OCI-LY3 (cell line): ENCODE data around the gene TSC22D3.

Experiments used
- H2AFZ ChIP-seq: fragments of 200-600, 300-600 bp; shearing (Covaris generic); 2 replicates; pipeline ENCODE4 v1.6.0; 2014; ENCODE audit warnings: antibody characterized with exemption, low read depth, low read length
- H3K27ac ChIP-seq: fragments of 200-600, 300-600 bp; sonication (generic); 2 replicates; pipeline ENCODE4 v1.5.1; 2014; ENCODE audit warnings: mild to moderate bottlenecking, low read length, moderate library complexity, mixed read lengths
- H3K27me3 ChIP-seq: fragments of 200-600, 300-600 bp; sonication (generic); 2 replicates; pipeline ENCODE4 v1.6.1; 2014; ENCODE audit warnings: low read depth, low read length, mixed read lengths
- H3K36me3 ChIP-seq: fragments of 200-600, 300-600 bp; sonication (generic); replicated peaks from 2 replicates; pipeline ENCODE3; 2014; ENCODE audit warnings: low read depth, low read length, mixed read lengths
- H3K4me1 ChIP-seq: fragments of 300-600, 200-600 bp; sonication (generic); 2 replicates; pipeline ENCODE4 v1.6.1; 2014; ENCODE audit warnings: low read length, mixed read lengths
- H3K4me2 ChIP-seq: fragments of 200-600, 300-600 bp; sonication (generic); 2 replicates; pipeline ENCODE4 v1.6.1; 2014; ENCODE audit warnings: low read length, mixed read lengths
- H3K4me3 ChIP-seq: fragments of 300-600, 200-600 bp; sonication (generic); 2 replicates; pipeline ENCODE4 v1.5.1; 2014; ENCODE audit warnings: antibody characterized with exemption, mild to moderate bottlenecking, low read length, moderate library complexity
- H3K79me2 ChIP-seq: fragments of 300-600, 200-600 bp; shearing (Covaris generic); 2 replicates; pipeline ENCODE4 v1.6.1; 2014; ENCODE audit warnings: mild to moderate bottlenecking, low read length, mixed read lengths
- H3K9ac ChIP-seq: fragments of 300-600, 200-600 bp; shearing (Covaris generic); 2 replicates; pipeline ENCODE4 v1.6.0; 2014; ENCODE audit warnings: mild to moderate bottlenecking, low read length, moderate library complexity
- H3K9me3 ChIP-seq: fragments of 200-600, 300-600 bp; shearing (Covaris generic); 2 replicates; pipeline ENCODE4 v1.6.1; 2014; ENCODE audit warnings: low read length, mixed read lengths; ENCODE audit not compliant: insufficient read depth
- H4K20me1 ChIP-seq: fragments of 200-600, 300-600 bp; sonication (generic); 2 replicates; pipeline ENCODE4 v1.6.1; 2016; ENCODE audit warnings: low read length, mixed read lengths; ENCODE audit not compliant: insufficient read depth
- CTCF ChIP-seq: fragments of 200-600, 300-600 bp; sonication (generic); IDR thresholded peaks from 2 replicates; pipeline ENCODE4 v1.5.1; 2014; ENCODE audit warnings: antibody characterized with exemption, low read length, low read depth
- EZH2phosphoT487 ChIP-seq: fragments of 200-600 bp; shearing (Covaris generic); IDR thresholded peaks from 2 replicates; pipeline ENCODE4 v1.6.1; 2018; ENCODE audit warnings: antibody characterized with exemption, mixed run types, low read depth

The TSC22D3 gene

GRCh38 chrX:107739541-107739940 lies 36.0 kb downstream of the TSC22D3 start:
- H3K79me2 ChIP-seq = no peaks in the 10 kb centered on the region
- H3K4me1 ChIP-seq = no peaks in the 10 kb centered on the region
- H3K36me3 ChIP-seq = no peaks in the 10 kb centered on the region
- no peak overlapping the region for H2AFZ ChIP-seq
- no peak overlapping the region for H3K4me2 ChIP-seq
- H3K27me3 ChIP-seq = no peaks in the 10 kb centered on the region
- no peak overlapping the region for H3K4me3 ChIP-seq
- no peaks in the 10 kb centered on the region for H3K9me3 ChIP-seq
- TF ChIP-seq EZH2phosphoT487 (no peak), CTCF (no peak)
- H4K20me1 ChIP-seq = no peaks in the 10 kb centered on the region
- no peak overlapping the region for H3K27ac ChIP-seq
- no peak overlapping the region for H3K9ac ChIP-seq

DNA sequence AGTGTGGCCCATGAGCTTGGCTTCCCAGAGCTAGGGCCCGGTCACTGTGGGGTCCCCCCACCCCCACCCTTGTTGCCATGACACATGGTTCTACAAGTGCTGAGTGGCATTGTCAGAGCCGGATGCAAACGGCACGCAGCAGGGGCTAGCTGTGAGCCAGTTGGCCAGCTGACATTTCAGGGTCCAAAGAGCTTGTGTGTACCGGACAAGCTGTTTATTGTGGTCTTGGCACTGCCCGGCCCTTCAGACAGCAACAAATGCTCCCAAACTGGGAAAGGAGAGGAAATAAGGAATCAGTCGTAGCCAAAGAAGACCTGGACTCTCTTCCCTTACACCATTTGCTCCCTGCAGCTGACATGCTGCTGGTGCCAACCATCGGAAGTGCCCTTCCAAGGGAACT lies 36.8 kb downstream of the TSC22D3 start:
- no peaks in the 10 kb centered on the region for H3K27me3 ChIP-seq
- TF ChIP-seq EZH2phosphoT487 (no peak), CTCF (no peak)
- H4K20me1 ChIP-seq = no peaks in the 10 kb centered on the region
- H3K36me3 ChIP-seq = no peaks in the 10 kb centered on the region
- H3K9me3 ChIP-seq = no peaks in the 10 kb centered on the region
- no peak overlapping the region for H3K4me2 ChIP-seq
- H3K4me3 ChIP-seq = no peak overlapping the region
- H3K9ac ChIP-seq = no peak overlapping the region
- no peaks in the 10 kb centered on the region for H3K79me2 ChIP-seq
- H3K27ac ChIP-seq = no peak overlapping the region
- no peak overlapping the region for H2AFZ ChIP-seq
- no peaks in the 10 kb centered on the region for H3K4me1 ChIP-seq

- H3K9ac ChIP-seq = no peak overlapping the region
- H4K20me1 ChIP-seq = no peaks in the 10 kb centered on the region
- H2AFZ ChIP-seq = no peak overlapping the region
- no peak overlapping the region for H3K4me3 ChIP-seq
- no peak overlapping the region for H3K4me2 ChIP-seq
- TF ChIP-seq CTCF = no peak
- TF ChIP-seq EZH2phosphoT487 = no peak
- H3K27ac ChIP-seq = no peak overlapping the region
- H3K79me2 ChIP-seq = no peaks in the 10 kb centered on the region
- H3K27me3 ChIP-seq = no peaks in the 10 kb centered on the region
- H3K9me3 ChIP-seq = no peaks in the 10 kb centered on the region
- no peaks in the 10 kb centered on the region for H3K4me1 ChIP-seq
- no peaks in the 10 kb centered on the region for H3K36me3 ChIP-seq
These were observed 37.3 kb downstream of the TSC22D3 start for GRCh38 chrX:107738272-107738671.

GRCh38 chrX:107736781-107737531 lies 38.6 kb downstream of the TSC22D3 start:
- no peak overlapping the region for H3K4me2 ChIP-seq
- no peak overlapping the region for H2AFZ ChIP-seq

More at GRCh38 chrX:107736781-107737531, 38.6 kb downstream of the TSC22D3 start:
- Histone ChIP-seq H3K9me3 (no peaks in the 10 kb centered on the region), H3K4me3 (no peak overlapping the region), H3K27ac (no peak overlapping the region), H3K36me3 (no peaks in the 10 kb centered on the region), H3K4me1 (no peaks in the 10 kb centered on the region), H3K27me3 (no peaks in the 10 kb centered on the region), H3K79me2 (no peaks in the 10 kb centered on the region), H4K20me1 (no peaks in the 10 kb centered on the region), H3K9ac (no peak overlapping the region)
- no peak for TF ChIP-seq CTCF
